ENCODE data around the gene FBXO36.

DNA sequence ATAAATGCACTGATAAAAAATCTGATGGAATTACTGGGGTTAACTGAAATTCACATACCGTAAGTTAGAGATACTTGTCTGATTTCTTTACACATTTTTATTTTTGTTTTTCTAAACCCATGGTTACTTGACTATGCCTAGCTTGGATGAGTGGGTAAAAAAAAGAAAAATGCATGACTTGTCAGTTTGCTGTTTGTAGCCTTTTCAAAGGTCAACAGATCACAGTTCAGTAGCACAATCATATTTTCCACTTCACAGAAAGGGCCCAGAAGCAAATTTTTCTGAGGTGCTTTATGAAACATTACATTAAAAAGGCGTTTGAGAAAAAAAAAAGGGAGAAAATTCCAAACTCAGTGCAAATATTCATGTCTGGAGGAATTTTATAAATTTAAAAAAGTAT, 130.0 kb downstream of the FBXO36 start:
- TF ChIP-seq, protein P1, sequence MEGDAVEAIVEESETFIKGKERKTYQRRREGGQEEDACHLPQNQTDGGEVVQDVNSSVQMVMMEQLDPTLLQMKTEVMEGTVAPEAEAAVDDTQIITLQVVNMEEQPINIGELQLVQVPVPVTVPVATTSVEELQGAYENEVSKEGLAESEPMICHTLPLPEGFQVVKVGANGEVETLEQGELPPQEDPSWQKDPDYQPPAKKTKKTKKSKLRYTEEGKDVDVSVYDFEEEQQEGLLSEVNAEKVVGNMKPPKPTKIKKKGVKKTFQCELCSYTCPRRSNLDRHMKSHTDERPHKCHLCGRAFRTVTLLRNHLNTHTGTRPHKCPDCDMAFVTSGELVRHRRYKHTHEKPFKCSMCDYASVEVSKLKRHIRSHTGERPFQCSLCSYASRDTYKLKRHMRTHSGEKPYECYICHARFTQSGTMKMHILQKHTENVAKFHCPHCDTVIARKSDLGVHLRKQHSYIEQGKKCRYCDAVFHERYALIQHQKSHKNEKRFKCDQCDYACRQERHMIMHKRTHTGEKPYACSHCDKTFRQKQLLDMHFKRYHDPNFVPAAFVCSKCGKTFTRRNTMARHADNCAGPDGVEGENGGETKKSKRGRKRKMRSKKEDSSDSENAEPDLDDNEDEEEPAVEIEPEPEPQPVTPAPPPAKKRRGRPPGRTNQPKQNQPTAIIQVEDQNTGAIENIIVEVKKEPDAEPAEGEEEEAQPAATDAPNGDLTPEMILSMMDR (IDR thresholded peaks at IDR 0.05; ENCODE audit: insufficient read depth, low read depth, low read length), result no peak
- no peak for TF ChIP-seq EZH2 (IDR thresholded peaks at IDR 0.05; ENCODE audit: insufficient read depth, low read length)
